GM21367 (cell line): Measurements from ENCODE around the gene TNK1.

ENCODE experiments used
- ATAC-seq: cut with Tn5 transposase; IDR thresholded peaks from one replicate; pipeline ENCODE4 v1.9.1; 2021; ENCODE audit not compliant: unreplicated experiment

The TNK1 gene

DNA sequence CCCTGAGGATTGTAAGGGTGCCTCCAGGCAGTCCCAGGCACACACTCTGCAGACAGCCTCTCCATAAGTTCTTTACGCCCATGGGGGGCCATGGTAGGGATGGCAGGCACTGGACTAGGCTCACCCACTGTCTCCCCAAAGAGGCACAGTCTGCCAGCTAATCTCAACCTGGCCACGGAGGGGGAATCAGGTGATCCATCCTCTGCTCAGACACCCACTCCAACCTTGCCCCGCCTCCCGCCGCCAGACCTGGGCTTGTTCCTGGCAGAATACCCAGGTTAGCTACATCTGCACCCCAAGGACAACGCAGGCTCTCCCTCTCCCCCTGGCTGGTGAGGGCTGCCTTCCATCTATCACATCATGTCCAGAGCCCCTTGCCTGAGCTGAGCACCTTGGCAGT, 28.0 kb downstream of the TNK1 start:
- ATAC-seq, result no peak

DNA sequence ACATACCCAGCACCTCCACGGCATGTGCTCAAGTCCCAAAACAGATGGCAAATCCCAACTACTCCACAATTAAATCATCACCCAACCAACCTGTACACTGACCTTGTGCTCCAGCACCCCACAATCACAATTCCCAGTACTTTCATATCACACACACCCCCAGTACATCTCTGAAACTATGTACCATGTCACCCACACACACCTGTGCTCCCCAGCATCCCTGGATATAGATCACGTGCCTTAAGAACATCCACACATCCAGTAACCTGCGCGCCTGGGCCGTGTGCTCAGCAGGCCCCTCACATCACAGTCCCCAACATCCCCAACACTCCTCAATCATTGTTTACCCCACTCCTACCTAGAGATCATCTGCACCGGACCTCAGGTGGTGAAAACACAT, 28.8 kb downstream of the TNK1 start:
- no peak for ATAC-seq

DNA sequence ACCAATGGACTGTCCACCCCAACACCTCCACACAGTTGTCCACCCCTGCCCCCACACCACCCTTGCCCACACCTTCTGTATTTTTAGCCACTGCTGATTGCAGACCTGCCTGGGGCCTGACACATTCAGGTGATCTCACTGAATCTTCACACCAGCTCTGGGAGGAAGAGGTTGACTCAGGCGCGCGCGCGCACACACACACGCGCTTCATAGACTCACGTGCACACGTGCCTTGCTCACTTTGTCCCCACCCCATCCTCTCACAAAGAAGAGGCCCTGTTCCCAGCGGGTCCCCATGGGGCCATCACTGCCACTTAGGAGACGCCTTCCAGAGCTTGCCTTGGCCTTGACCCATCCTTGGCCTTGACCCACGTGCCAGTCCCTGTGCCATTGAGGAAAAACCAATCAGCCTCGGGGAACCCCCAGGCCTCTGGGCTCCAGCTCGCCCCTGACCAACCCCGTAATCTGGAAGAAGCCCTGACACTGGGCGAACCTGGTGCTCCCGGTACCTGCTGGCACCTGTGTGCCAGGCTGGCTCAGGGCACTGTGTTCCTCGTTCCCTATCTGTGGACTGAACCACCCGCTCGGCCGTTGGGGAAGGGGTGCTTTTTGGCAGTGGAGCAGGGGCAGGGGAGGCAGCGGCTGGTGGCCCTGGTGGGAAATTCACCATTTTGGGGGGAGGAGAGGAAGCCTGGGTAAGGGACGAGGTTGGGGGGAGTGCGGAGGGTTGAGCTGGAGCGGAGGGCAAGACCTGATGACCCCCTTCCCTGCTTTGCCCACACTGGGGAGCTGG, 29.9 kb downstream of the TNK1 start:
- ATAC-seq, result no peak

DNA sequence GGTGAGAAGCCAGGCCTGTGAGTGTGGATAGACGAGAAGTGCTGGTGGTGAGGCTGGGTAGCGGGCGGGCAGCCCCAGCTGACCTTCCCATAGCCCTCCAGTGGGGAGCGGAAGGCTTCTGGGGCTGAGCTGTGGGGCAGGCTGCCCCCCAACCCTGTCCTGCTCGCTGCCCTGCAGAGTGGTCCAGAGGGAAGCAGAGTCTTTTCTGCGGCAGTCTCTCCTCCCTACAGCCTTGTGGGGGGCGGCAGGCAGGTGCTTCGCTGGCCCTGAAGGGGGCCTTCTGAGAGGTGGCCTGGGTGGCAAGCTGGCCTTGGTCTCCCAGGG, 30.5 kb downstream of the TNK1 start:
- no peak for ATAC-seq

DNA sequence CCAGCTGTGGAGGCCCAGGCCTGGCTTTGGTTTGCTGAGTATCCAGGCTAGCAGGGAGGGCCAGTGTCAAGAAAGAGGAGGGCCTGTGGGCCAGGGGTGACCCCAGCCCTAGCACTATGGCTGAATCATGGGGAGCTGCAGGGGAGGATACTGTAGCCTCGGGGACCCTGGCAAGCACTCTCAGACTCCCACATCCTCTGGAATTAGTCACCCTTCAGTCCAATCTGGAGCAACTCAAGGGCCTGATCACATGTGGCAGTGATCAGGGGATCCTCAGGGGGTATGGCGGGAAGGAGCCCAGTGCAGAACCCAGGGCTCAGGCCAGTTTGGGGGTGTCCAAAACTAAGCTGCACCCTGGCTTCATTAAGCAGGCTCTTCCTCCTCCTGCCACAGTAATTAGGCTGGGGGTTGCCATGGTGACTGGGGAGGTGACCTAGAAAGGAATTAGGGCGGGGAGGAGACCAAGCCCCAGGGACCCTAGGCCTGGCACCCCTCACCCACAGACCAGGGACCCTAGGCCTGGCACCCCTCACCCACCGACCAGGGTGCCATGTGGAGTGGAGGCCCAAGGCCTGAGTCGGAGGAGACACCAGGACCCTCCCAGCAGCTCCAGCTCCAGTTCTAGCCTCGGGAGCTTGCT, 32.6 kb downstream of the TNK1 start:
- no peak for ATAC-seq

DNA sequence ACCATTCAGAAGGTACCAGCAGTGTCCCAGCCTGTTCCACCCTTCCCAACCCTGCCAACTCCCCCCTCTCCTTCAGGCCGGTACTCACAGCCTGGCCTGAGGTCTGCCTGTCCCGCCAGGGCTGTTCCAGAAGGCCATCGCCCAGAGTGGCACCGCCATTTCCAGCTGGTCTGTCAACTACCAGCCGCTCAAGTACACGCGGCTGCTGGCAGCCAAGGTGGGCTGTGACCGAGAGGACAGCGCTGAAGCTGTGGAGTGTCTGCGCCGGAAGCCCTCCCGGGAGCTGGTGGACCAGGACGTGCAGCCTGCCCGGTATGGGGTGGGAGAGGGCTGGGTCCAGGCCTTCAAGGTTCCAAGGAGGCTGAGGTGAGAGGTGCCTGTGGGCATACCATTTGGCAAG, 33.9 kb downstream of the TNK1 start:
- no peak for ATAC-seq

DNA sequence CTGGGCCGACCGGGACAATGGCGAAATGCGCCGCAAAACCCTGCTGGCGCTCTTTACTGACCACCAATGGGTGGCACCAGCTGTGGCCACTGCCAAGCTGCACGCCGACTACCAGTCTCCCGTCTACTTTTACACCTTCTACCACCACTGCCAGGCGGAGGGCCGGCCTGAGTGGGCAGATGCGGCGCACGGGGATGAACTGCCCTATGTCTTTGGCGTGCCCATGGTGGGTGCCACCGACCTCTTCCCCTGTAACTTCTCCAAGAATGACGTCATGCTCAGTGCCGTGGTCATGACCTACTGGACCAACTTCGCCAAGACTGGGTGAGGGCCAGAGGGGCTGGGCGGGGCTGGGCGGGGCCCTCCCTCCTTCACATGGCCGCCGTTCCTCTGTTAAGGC, 34.9 kb downstream of the TNK1 start:
- no peak for ATAC-seq

DNA sequence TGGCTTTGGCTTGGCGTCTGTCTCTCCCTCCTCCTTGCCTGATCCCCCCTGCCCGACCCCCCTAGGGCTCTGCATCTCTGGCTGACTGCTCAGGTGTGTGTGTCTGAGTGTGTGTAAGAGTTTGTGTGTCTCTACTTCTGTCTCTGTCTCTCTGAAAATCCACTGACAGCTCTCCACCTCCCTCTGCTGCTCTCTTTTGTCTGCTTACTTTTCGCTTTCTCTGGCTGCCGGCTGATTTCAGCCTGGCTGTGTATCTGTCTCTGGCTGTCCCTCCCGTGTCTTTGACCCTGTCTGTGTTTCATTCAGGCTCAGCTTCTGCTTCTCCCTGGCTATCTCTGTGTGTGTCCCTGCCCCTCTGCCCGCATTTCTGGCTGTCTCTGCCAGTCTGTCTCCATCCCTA, 35.4 kb downstream of the TNK1 start:
- no peak for ATAC-seq

DNA sequence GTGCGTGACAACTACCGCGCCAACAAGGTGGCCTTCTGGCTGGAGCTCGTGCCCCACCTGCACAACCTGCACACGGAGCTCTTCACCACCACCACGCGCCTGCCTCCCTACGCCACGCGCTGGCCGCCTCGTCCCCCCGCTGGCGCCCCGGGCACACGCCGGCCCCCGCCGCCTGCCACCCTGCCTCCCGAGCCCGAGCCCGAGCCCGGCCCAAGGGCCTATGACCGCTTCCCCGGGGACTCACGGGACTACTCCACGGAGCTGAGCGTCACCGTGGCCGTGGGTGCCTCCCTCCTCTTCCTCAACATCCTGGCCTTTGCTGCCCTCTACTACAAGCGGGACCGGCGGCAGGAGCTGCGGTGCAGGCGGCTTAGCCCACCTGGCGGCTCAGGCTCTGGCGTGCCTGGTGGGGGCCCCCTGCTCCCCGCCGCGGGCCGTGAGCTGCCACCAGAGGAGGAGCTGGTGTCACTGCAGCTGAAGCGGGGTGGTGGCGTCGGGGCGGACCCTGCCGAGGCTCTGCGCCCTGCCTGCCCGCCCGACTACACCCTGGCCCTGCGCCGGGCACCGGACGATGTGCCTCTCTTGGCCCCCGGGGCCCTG, 36.3 kb downstream of the TNK1 start:
- ATAC-seq, result no peak

DNA sequence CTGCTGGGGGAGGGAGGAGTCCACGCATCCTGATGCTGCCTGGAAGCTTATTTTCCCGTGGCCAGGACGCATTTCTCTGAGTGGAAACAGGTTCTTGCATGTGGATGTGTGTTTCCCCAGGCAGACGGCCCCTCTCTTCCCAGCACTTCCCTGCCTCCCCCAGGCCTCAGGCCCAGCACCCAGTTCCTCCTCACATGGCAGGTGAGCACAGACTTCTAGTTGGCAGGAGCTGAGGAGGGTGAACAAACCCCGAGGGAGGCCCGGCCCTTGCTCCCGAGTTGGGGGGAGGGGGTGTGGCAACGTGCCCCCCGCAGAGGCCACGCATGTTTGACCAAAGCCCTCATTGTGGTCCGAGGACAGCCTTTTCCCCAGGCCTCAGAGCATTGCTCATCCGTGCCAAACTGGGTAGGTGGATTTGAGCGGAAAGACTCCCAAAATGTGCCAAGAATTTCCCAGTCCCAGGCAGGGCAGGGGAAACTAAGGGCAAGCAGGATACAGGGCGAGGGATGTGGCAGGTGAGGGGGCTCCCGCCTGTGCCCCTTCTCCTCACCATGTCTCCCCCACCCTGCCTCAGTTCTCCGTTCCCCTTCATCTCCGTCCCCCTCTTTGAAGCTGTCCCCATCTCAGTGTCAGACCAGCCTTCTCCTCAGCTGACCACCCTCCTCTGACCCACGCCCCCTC, 37.7 kb downstream of the TNK1 start:
- no peak for ATAC-seq

DNA sequence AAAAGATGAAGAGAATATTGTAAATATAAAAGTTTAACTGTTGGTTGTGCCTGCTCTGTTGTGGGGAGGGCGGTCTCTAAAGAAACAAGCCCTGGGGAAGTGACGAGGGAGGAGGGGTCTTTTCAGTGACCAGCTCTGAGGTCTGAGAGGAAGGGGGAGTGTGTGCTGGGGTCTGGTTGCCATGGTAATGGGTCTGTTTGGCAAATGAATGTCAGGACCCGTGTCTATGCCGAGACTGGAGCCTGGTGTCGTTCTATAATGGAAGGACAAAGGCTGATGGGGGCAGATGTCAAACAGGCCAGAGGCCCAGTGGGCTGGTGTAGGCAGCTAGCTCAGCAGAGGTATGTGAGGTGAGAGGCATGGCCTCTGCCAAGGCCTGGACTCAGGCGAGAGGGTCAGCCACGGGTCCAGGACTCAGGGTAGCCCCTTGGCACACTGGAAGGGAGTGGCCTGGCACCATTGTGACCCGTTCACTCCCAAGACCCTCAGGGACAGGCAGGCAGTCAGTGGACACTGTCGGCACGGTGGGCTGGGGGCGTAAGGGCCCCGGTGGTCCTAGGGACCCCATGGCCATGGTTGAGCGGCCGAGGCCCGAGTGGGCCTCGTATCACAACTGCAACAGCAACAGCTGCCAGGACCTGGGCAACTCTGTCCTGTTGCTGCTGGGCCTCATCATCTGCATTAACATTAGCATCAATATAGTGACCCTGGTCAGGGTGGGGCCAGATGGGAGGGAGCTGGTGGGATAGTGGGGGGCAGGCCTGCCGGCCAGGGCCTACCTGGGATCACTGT, 39.1 kb downstream of the TNK1 start, which contains the start of gene SPEM1:
Gene SPEM1 (plus strand): TSS at position 506 of the 792 bp plus-strand sequence. CDS start 61 bp downstream, at position 567.
- no peak for ATAC-seq

DNA sequence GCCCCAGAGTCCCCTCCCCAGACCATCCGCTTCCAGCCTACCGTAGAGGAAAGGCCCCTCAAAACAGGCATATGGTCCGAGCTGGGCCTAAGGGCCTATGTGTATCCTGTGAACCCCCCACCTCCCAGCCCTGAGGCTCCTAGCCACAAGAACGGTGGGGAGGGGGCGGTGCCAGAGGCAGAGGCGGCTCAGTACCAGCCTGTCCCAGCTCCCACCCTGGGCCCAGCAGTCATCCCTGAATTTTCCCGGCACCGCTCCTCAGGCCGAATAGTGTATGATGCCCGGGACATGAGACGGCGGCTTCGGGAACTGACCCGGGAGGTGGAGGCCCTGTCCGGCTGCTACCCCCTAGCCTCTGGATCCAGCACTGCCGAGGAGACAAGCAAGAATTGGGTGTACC, 40.3 kb downstream of the TNK1 start:
- no peak for ATAC-seq

DNA sequence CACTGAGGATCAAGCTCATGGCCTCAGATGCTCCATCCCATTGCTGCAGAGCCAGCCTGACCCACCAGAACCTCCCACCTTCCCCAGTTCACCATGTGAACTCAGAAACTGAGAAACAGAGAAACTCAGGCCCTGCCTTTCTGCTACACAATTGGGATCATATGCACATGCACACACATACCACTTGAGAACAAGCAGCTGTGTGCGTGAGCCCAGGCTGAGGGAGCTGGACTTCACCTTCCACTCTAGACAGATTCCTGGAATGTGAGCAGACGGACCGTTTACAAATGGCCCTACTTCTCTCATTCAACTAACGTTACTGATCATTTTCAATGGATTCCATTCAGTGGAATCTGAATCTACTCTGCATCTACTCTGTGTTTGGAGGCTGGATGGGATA, 42.8 kb downstream of the TNK1 start:
- ATAC-seq, result no peak

DNA sequence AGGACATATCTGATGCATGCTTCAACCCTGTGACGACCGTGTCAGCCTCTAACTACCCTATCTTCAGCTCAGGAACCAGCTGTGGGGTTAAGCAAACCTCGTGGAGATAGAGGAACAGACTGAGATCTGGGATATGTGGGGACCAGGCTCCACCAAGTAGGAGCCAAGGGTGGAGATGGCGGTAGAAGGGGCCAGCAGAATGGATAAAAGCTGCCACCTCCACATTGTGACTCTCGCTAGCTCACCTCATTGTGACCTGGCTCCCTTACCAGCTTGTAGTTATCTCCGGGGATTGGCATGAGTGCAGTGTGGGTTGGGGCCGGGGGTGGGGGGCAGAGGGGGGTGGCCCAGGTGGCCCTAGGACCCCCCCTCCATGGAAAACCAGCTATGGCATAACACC, 44.4 kb downstream of the TNK1 start, which contains the start of gene SPEM2:
Gene SPEM2 (plus strand): TSS at position 301 of the 400 bp plus-strand sequence. CDS start 73 bp downstream, at position 374.
- no peak for ATAC-seq

DNA sequence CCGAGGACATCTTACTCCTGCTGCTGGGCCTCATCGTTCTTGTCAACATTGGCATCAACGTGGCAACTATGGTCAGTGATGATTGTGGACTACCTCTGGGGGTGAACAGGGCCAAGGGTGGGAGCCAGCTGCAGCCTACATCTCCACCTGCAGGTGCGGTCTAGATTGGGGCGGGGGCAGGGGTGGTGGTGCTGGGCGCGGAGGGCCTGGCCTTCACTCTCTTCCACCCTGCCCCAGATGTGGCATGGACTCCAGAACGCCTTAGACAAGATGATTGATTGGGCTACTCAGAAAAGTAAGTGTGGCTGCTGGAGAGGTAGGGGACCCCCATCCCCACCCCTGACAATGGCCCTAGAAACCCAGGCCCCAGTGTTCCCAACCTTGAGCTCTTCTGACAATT, 44.9 kb downstream of the TNK1 start:
- no peak for ATAC-seq

DNA sequence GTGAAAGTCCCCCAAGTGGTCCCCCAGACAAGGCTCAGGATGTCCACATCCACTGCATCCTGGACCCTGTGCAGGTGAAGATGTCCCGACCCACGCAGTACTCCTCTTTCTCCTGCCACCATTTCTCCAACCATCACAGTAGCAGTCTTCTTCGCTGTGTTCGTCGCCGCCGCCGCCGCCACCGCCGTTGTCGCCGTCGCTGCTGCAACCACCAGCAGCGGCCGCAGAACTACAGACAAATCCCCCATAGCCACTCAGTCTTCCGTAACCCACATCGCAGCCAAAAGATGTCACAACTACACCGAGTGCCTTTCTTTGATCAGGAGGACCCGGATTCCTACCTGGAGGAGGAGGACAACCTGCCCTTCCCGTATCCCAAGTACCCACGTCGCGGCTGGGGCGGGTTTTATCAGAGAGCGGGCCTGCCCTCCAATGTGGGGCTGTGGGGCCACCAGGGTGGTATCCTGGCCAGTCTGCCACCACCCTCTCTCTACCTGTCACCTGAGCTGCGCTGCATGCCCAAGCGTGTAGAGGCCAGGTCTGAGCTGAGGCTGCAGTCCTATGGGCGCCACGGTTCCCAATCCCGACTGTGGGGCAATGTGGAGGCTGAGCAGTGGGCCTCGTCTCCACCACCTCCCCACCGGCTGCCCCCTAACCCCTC, 45.4 kb downstream of the TNK1 start:
- ATAC-seq, result no peak

DNA sequence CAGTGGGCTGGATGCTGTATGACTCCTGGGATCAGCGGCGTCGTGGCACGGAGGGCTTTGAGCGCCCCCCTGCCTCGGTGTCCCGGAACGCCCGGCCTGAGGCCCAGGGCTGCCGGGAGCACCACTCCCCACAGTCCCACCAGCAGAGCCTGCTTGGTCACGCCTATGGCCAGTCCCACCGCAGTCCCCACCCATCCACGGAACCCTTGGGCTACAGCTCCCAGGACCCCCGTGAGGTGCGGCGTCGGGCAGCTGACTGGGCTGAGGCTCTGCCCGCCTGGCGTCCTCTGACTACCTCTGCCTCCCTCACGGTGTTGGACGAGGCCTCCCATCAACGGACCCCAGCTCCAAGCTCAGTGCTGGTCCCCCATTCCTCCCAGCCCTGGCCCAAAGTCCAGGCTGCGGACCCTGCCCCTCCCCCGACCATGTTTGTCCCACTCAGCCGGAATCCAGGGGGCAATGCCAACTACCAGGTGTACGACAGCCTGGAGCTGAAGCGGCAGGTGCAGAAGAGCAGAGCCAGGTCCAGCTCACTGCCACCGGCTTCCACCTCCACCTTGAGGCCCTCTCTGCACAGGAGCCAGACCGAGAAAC, 46.1 kb downstream of the TNK1 start:
- no peak for ATAC-seq

DNA sequence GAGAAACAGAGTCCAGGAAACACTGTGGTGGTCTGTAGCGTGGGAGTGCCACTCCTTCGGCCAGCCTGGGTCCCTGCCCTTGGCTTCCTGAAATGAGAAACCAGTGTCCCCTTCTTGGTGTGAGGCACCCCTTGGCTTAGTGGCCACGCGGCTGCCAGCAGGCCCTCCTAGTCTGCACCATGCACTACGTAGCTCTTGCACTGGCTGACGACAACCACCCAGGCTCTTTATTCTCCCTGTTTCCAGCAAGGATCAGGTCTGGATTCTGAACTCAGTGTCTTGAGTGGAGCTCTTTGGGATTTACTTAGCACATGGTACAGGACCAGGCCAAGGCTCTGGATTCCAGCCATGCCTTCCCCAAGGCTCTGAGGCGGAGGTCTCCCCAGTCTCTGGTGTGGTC, 46.7 kb downstream of the TNK1 start:
- no peak for ATAC-seq

DNA sequence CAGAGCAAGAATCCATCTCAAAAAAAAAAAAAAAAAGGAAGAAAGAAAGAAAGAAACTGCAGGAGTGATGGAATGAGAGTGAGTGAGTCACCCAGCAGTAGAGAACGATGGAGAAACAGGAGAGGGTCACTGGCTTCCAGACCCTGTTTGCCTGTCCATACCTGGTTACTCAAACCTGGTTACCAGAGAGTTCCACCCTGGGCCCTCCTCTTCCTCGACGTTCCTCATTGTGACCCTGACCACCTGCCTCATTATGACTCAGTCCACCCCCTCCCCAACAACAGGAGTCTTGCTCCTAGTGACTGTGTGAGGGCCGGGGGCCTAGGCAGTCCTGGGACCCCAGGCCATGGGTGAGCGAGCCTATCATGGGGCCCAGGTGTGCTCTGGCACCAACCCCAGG, 47.7 kb downstream of the TNK1 start, which contains the start of gene SPEM3:
Gene SPEM3 (plus strand): TSS at position 301 of the 400 bp plus-strand sequence. CDS start 46 bp downstream, at position 347.
- no peak for ATAC-seq

DNA sequence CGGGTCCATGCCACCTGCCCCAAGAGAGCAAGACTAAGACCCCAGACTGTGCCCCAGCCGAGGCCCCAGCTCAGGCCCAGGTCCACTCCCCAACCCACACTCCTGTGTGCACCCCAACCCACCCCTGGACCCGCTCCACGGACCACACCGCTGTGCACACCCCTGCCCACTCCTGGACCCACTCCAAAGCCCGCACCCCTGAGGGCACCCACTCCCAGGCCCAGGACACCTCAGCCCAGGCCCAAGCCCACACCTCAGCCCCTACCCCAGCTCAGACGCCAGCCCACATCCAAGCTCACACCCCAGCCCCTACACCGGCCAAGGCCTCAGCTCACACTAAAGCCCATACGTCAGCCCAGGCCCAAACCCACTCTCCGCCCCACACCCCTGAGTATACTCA, 48.8 kb downstream of the TNK1 start:
- ATAC-seq, result no peak
